Activated T-helper 1 cell treated with Interleukin-2 at 50 U/mL for 16 hours (primary cell): ENCODE data around the gene CDK8.
"Not testable (repeated sequence)": the region's sequence is repeated elsewhere in the genome, so short reads cannot be mapped to it uniquely, and the experiment has no call there.

Experiments used
- DNase-seq: peaks from one replicate; pipeline ENCODE4 v3.0.0-alpha.2; 2020; ENCODE audit warnings: low read depth

The CDK8 gene

GRCh38 chr13:26316095-26316494 is 62.2 kb downstream of the CDK8 start:
- not testable (repeated sequence) for DNase-seq

- DNase-seq, result no peak
These were observed 66.8 kb downstream of the CDK8 start for GRCh38 chr13:26320766-26321165.

- DNase-seq, result no peak
These were observed 69.2 kb downstream of the CDK8 start for GRCh38 chr13:26323127-26323526.

- no peak for DNase-seq
These were observed 69.8 kb downstream of the CDK8 start for GRCh38 chr13:26323764-26324163.

- no peak for DNase-seq
These were observed 70.4 kb downstream of the CDK8 start for GRCh38 chr13:26324294-26324693.

- no peak for DNase-seq
These were observed 70.9 kb downstream of the CDK8 start for GRCh38 chr13:26324867-26325266.

- no peak for DNase-seq
These were observed 71.9 kb downstream of the CDK8 start for GRCh38 chr13:26325876-26326275.

GRCh38 chr13:26326562-26326961 is 72.6 kb downstream of the CDK8 start:
- no peak for DNase-seq

GRCh38 chr13:26327940-26328725 is 74.2 kb downstream of the CDK8 start:
- DNase-seq, result no peak

- DNase-seq, result no peak
These were observed 81.2 kb downstream of the CDK8 start for GRCh38 chr13:26335158-26335557.

- no peak for DNase-seq
These were observed 86.9 kb downstream of the CDK8 start for GRCh38 chr13:26340807-26341206.

- DNase-seq, result no peak
These were observed 89.0 kb downstream of the CDK8 start for GRCh38 chr13:26342898-26343297.

GRCh38 chr13:26343816-26344215 is 89.9 kb downstream of the CDK8 start:
- DNase-seq, result no peak

GRCh38 chr13:26344980-26345379 is 91.1 kb downstream of the CDK8 start:
- no peak for DNase-seq

- no peak for DNase-seq
These were observed 95.0 kb downstream of the CDK8 start for GRCh38 chr13:26348966-26349365.

GRCh38 chr13:26362261-26362660 is 108.3 kb downstream of the CDK8 start:
- DNase-seq, result no peak

GRCh38 chr13:26370553-26370952 is 116.6 kb downstream of the CDK8 start:
- DNase-seq, result no peak

- no peak for DNase-seq
These were observed 118.8 kb downstream of the CDK8 start for GRCh38 chr13:26372747-26373146.

- DNase-seq, result no peak
These were observed 122.5 kb downstream of the CDK8 start for GRCh38 chr13:26376430-26376829.

- no peak for DNase-seq
These were observed 123.1 kb downstream of the CDK8 start for GRCh38 chr13:26377038-26377437.

GRCh38 chr13:26378116-26378515 is 124.2 kb downstream of the CDK8 start:
- no peak for DNase-seq

GRCh38 chr13:26379831-26380230 is 125.9 kb downstream of the CDK8 start:
- DNase-seq, result no peak

- no peak for DNase-seq
These were observed 127.0 kb downstream of the CDK8 start for GRCh38 chr13:26380930-26381329.

GRCh38 chr13:26382366-26382765 is 128.4 kb downstream of the CDK8 start:
- DNase-seq, result no peak
